DND-41 (cell line): ENCODE data around the gene SLC2A4RG.

Experiments
- ATAC-seq: fragments of 200-7000 bp; cut with Tn5 transposase; 3 replicates; pipeline ENCODE4 v1.9.1; 2021; ENCODE audit warnings: low read depth; ENCODE audit not compliant: insufficient read depth
- DNase-seq: peaks from one replicate; pipeline ENCODE4 v3.0.0-alpha.2; 2020
- H2AFZ ChIP-seq: 2 replicates; pipeline ENCODE4 v1.6.0; 2012; ENCODE audit warnings: low read depth, low read length
- H3K27ac ChIP-seq: 2 replicates; pipeline ENCODE4 v1.5.1; 2012; ENCODE audit warnings: low read length, inconsistent platforms
- H3K27me3 ChIP-seq: fragments of 200-600 bp; sonication (generic); 2 replicates; pipeline ENCODE4 v1.6.0; 2012; ENCODE audit warnings: low read length, mild to moderate bottlenecking, inconsistent platforms; ENCODE audit not compliant: insufficient read depth, poor library complexity
- H3K36me3 ChIP-seq: 2 replicates; pipeline ENCODE4 v1.5.1; 2012; ENCODE audit warnings: low read length, inconsistent platforms; ENCODE audit not compliant: insufficient read depth
- H3K4me1 ChIP-seq: 2 replicates; pipeline ENCODE4 v1.5.1; 2012; ENCODE audit warnings: mild to moderate bottlenecking, low read length; ENCODE audit not compliant: insufficient read depth
- H3K4me2 ChIP-seq: 2 replicates; pipeline ENCODE4 v1.6.0; 2012; ENCODE audit warnings: mild to moderate bottlenecking, moderate library complexity, low read length, inconsistent platforms; ENCODE audit not compliant: insufficient read depth
- H3K4me3 ChIP-seq, 2 experiments: fragments of 200-600 bp in 1 of 2; shearing (Covaris generic) in 1 of 2; 2 replicates each; pipeline ENCODE4 v1.5.1; 2012 to 2016; ENCODE audit warnings: inconsistent platforms in 2 of 2, low read length in 2 of 2, mild to moderate bottlenecking in 2 of 2, low read depth in 1 of 2, moderate library complexity in 1 of 2
- H3K79me2 ChIP-seq: 2 replicates; pipeline ENCODE4 v1.6.0; 2012; ENCODE audit warnings: low read length, inconsistent platforms; ENCODE audit not compliant: insufficient read depth
- H3K9ac ChIP-seq: 2 replicates; pipeline ENCODE4 v1.6.0; 2012; ENCODE audit warnings: low read depth, mild to moderate bottlenecking, inconsistent platforms, low read length, moderate library complexity
- H3K9me3 ChIP-seq: 2 replicates; pipeline ENCODE4 v1.5.1; 2012; ENCODE audit warnings: low read length, moderate library complexity, mild to moderate bottlenecking, inconsistent platforms; ENCODE audit not compliant: insufficient read depth, severe bottlenecking
- H4K20me1 ChIP-seq: 2 replicates; pipeline ENCODE4 v1.6.0; 2012; ENCODE audit warnings: low read length; ENCODE audit not compliant: insufficient read depth
- EZH2 ChIP-seq: IDR thresholded peaks from 3 replicates; pipeline ENCODE4 v1.6.1; 2012; ENCODE audit warnings: borderline replicate concordance, low read depth, mild to moderate bottlenecking, moderate library complexity, low read length, inconsistent platforms; ENCODE audit not compliant: severe bottlenecking
- TF ChIP-seq, protein P1 (sequence below): IDR thresholded peaks from 2 replicates; pipeline ENCODE4 v1.5.1; 2012; ENCODE audit warnings: borderline replicate concordance, low read length, moderate library complexity, mild to moderate bottlenecking; ENCODE audit not compliant: poor library complexity, severe bottlenecking; ENCODE audit errors: extremely low read depth

SLC2A4RG gene

DNA sequence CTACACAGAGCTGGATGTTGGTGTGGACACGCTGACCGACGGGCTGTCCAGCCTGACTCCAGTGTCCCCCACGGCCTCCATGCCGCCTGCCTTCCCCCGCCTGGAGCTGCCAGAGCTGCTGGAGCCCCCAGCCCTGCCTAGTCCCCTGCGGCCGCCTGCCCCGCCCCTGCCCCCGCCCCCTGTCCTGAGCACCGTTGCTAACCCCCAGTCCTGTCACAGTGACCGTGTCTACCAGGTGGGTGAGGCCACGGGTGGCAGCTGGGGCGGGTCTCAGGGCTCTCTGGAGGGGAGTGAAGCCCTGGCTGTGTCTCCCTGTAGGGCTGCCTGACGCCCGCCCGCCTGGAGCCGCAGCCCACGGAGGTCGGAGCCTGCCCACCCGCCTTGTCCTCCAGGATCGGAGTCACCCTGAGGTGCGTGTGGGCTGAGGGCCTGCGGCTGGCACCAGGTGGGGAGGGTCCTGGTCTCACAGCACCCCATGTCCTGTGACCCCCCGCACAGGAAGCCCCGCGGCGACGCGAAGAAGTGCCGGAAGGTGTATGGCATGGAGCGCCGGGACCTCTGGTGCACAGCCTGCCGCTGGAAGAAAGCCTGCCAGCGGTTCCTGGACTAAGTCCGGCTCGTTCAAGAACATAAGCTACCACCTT is 2.9 kb downstream of the SLC2A4RG start:
- DNase-seq = no peak
- no peaks in the 10 kb centered on the region for H3K27me3 ChIP-seq
- H3K9me3 ChIP-seq = no peaks in the 10 kb centered on the region
- peaks cover 37% of the 10 kb centered on the region for H3K36me3 ChIP-seq
- H2AFZ ChIP-seq = no peak overlapping the region
- H3K9ac ChIP-seq = no peak overlapping the region
- TF ChIP-seq, protein P1, sequence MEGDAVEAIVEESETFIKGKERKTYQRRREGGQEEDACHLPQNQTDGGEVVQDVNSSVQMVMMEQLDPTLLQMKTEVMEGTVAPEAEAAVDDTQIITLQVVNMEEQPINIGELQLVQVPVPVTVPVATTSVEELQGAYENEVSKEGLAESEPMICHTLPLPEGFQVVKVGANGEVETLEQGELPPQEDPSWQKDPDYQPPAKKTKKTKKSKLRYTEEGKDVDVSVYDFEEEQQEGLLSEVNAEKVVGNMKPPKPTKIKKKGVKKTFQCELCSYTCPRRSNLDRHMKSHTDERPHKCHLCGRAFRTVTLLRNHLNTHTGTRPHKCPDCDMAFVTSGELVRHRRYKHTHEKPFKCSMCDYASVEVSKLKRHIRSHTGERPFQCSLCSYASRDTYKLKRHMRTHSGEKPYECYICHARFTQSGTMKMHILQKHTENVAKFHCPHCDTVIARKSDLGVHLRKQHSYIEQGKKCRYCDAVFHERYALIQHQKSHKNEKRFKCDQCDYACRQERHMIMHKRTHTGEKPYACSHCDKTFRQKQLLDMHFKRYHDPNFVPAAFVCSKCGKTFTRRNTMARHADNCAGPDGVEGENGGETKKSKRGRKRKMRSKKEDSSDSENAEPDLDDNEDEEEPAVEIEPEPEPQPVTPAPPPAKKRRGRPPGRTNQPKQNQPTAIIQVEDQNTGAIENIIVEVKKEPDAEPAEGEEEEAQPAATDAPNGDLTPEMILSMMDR = no peak
- TF ChIP-seq EZH2 = no peak
- peaks cover 27% of the 10 kb centered on the region for H4K20me1 ChIP-seq
- no peak overlapping the region for H3K4me2 ChIP-seq
- peaks cover 22% of the 10 kb centered on the region for H3K4me1 ChIP-seq
- no peak for ATAC-seq
- H3K79me2 ChIP-seq = peaks cover 8% of the 10 kb centered on the region; the same call in 1 of the 2 replicates
- no peak overlapping the region for H3K27ac ChIP-seq
- no peak overlapping the region for H3K4me3 ChIP-seq

DNA sequence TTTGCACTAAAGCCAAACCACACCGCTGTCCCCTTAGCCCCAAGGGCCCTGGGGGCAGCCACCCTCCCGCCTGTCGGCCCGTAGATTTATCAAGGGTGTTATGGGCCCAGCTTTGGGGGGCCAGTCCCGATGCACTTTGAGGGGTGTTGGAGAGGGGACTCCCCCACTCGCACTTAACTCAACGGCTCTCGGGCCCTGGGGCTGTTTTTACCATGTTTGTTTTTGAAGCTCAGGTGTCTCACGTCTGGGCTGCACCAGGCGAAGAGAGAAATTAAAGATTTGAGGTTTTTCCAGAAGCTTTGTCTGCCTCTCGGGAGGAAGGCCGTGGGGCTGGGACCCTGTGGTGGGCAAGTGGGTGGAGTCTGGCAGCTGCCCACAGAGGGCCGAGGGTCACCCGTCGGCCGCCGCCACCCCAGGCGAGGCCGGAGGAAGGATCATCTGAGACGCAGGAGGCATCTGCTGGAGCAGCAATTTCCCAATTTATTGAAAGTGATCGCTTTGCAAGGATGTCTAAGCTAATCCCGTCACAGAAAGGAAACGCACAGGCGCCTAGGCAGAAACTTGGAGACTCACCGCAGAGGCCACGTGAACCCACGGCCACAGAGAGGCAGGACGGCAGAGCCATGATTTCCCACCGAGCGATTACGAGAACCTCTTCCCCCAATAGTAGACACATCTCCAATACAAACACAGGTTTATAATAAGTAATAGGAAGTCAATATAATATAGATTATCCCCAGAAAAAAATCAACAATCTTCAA is 3.8 kb downstream of the SLC2A4RG start:
- no peak overlapping the region for H2AFZ ChIP-seq
- H3K27me3 ChIP-seq = no peaks in the 10 kb centered on the region
- H3K9ac ChIP-seq = no peak overlapping the region
- peaks cover 24% of the 10 kb centered on the region for H4K20me1 ChIP-seq
- peaks cover 33% of the 10 kb centered on the region for H3K36me3 ChIP-seq
- DNase-seq (no peak), ATAC-seq (no peak)
- no peak overlapping the region for H3K4me3 ChIP-seq
- no peak overlapping the region for H3K27ac ChIP-seq
- no peaks in the 10 kb centered on the region for H3K9me3 ChIP-seq
- TF ChIP-seq, protein P1 = no peak
- TF ChIP-seq EZH2 = no peak
- no peak overlapping the region for H3K4me2 ChIP-seq
- H3K4me1 ChIP-seq = peaks cover 22% of the 10 kb centered on the region
- H3K79me2 ChIP-seq = peaks cover 8% of the 10 kb centered on the region; the same call in 1 of the 2 replicates

DNA sequence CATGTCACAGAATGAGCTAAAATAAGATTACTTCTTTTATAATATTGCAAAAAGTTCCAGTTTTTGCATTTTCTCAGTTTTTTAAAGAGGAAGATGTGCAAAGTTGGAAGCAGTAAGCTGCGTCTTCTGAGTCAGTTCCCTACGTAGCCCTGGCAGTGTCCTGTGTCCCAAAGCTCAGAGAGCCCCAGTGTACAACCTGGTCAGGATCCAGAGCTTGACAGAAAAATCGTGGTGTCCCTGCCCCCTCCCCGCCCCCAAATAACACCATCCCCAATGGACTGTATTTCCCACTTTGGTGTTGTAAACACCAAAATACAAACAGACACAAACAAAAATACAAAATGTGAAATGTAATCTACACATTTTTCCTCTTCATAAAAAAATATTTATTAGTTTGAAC is 4.6 kb downstream of the SLC2A4RG start:
- no peak for ATAC-seq

More for the DNA sequence above, 4.6 kb downstream of the SLC2A4RG start:
- H3K9ac ChIP-seq = no peak overlapping the region
- no peaks in the 10 kb centered on the region for H3K9me3 ChIP-seq
- no peak overlapping the region for H2AFZ ChIP-seq
- peaks cover 20% of the 10 kb centered on the region for H3K4me1 ChIP-seq
- H3K36me3 ChIP-seq = peaks cover 28% of the 10 kb centered on the region
- H3K4me2 ChIP-seq = no peak overlapping the region
- H3K4me3 ChIP-seq = no peak overlapping the region
- no peaks in the 10 kb centered on the region for H3K27me3 ChIP-seq
- H3K79me2 ChIP-seq = peaks cover 8% of the 10 kb centered on the region; the same call in 1 of the 2 replicates
- no peak for DNase-seq
- peaks cover 19% of the 10 kb centered on the region for H4K20me1 ChIP-seq
- no peak overlapping the region for H3K27ac ChIP-seq
- TF ChIP-seq EZH2 = no peak
- TF ChIP-seq, protein P1 = no peak
